Measurements from ENCODE around the gene TEKT2. TPM values are rescaled to one million over a fixed set of nuclear protein-coding genes. Genes with fewer than 3 reads are reported as not detected.
A peak's percentile ranks its signal among the peaks of the same experiment; 100 is the strongest.

The TEKT2 gene
- total RNA-seq, 1 donor from 2014 or later, result 3.2 TPM

DNA sequence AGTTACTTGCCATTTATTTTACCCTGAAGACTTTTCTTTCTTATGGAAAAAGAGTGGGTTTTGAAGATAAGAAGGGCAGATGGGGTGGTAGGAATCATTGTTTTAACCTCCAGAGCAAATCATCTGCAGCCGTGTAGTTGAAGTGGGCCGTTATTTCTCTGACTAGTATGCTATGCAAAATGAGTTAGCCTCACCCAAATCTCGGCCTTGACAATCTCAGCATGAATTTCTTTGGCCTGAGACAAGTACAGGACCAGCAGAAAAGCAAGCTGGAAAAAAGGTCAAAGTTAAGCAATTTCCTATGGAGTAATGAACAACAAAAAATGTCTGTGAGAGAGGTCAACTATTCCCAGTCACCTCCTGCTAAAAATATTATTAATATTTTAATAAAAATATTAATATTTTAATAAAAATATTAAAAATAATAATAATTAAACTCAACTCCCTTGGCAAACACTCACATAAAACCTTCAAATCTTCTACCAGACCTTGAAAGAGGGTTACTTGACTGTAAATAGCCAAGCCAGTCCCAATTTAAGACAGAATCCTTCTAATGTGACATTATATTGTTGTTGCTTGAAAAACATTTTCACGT, 6.8 kb upstream of the TEKT2 start:
- no peak for DNase-seq (ENCODE audit: low spot score in 2 of 2, unreplicated experiment in 2 of 2)
- peaks cover 2% of the 10 kb centered on the region for H3K27me3 Mint-ChIP-seq (ENCODE audit: low read depth)
- no peak overlapping the region for H3K4me3 Mint-ChIP-seq
- no peaks in the 10 kb centered on the region for H3K9me3 Mint-ChIP-seq
- no peak for TF ChIP-seq CTCF (IDR thresholded peaks at IDR 0.05; ENCODE audit: unreplicated experiment)
- no peaks in the 10 kb centered on the region for H3K36me3 Mint-ChIP-seq
- no peak overlapping the region for H3K27ac Mint-ChIP-seq
- H3K4me1 Mint-ChIP-seq, result no peaks in the 10 kb centered on the region

GRCh38 chr1:36080236-36080635, 3.7 kb upstream of the TEKT2 start:
- Mint-ChIP-seq H3K27ac (no peak overlapping the region), H3K4me1 (peaks cover 3% of the 10 kb centered on the region), H3K4me3 (no peak overlapping the region), H3K36me3 (no peaks in the 10 kb centered on the region), H3K9me3 (no peaks in the 10 kb centered on the region), H3K27me3 (ENCODE audit: low read depth) (peaks cover 4% of the 10 kb centered on the region)
- no peak for TF ChIP-seq CTCF (IDR thresholded peaks at IDR 0.05; ENCODE audit: unreplicated experiment)
- DNase-seq (ENCODE audit: low spot score in 2 of 2, unreplicated experiment in 2 of 2), result no peak

- TF ChIP-seq CTCF (IDR thresholded peaks at IDR 0.05; ENCODE audit: unreplicated experiment), result no peak
- Mint-ChIP-seq H3K4me1 (peaks cover 3% of the 10 kb centered on the region), H3K27me3 (ENCODE audit: low read depth) (peaks cover 4% of the 10 kb centered on the region), H3K9me3 (no peaks in the 10 kb centered on the region), H3K27ac (no peak overlapping the region), H3K4me3 (no peak overlapping the region), H3K36me3 (no peaks in the 10 kb centered on the region)
- DNase-seq (ENCODE audit: low spot score in 2 of 2, unreplicated experiment in 2 of 2), result no peak
Measured at GRCh38 chr1:36080801-36081200, 3.1 kb upstream of the TEKT2 start.

DNA sequence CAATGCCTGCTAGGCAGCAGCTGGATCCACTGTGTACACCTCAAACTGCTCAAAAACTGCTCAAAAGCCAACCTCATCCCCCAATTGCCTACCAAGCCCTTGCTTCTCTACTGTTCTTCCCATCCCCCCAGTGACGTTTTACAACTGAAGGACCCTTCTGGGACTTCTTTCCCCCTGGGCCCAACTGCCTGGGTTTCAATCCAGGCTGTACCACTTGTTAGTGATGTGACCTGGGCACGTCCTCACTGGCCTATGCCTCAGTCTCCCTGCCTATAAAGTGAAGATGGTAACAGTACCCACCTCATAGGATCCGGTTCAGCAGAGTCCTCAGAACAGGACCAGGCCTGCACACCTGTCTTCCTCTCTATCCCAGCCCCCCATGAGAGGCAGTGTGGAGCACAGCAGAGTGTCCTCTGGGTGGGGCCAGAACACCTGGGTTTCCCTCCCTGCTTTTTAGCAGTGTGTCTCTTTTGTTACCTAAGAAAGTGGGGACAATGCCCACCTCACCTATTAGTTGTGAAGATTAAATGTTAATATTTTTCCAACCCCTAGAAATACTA, 1.9 kb upstream of the TEKT2 start:
- Mint-ChIP-seq H3K27ac (no peak overlapping the region), H3K27me3 (ENCODE audit: low read depth) (peaks cover 4% of the 10 kb centered on the region), H3K4me1 (peaks cover 4% of the 10 kb centered on the region), H3K36me3 (no peaks in the 10 kb centered on the region), H3K4me3 (no peak overlapping the region), H3K9me3 (no peaks in the 10 kb centered on the region)
- TF ChIP-seq CTCF (IDR thresholded peaks at IDR 0.05; ENCODE audit: unreplicated experiment), result no peak
- no peak for DNase-seq (ENCODE audit: low spot score in 2 of 2, unreplicated experiment in 2 of 2)

GRCh38 chr1:36083219-36083618, 675 bp upstream of the TEKT2 start:
- DNase-seq (ENCODE audit: low spot score in 2 of 2, unreplicated experiment in 2 of 2), result no peak
- Mint-ChIP-seq H3K4me1 (peaks cover 7% of the 10 kb centered on the region), H3K27ac (no peak overlapping the region), H3K4me3 (peak overlapping the region; percentile 69), H3K9me3 (no peaks in the 10 kb centered on the region), H3K27me3 (ENCODE audit: low read depth) (peaks cover 4% of the 10 kb centered on the region), H3K36me3 (no peaks in the 10 kb centered on the region)
- TF ChIP-seq CTCF (IDR thresholded peaks at IDR 0.05; ENCODE audit: unreplicated experiment), result no peak
